Transverse colon (tissue), 4 donors: ENCODE data around the gene ANKRD11. TPM values are rescaled to one million over a fixed set of nuclear protein-coding genes. Genes with fewer than 3 reads are reported as not detected.

Experiments used
- DNase-seq: peaks from one replicate; pipeline ENCODE4 v3.0.0-alpha.2; 2019
- H3K27ac ChIP-seq, 4 donors: fragments of 200-600 bp; sonication (generic); 2 replicates each; pipeline ENCODE4 v1.5.1; 2016 to 2018; ENCODE audit warnings: inconsistent platforms in 4 of 4
- H3K27me3 ChIP-seq: fragments of 200-600 bp; sonication (generic); 2 replicates; pipeline ENCODE4 v1.5.1; 2017; ENCODE audit warnings: inconsistent platforms
- H3K36me3 ChIP-seq, 4 donors: fragments of 200-600 bp; sonication (generic); 2 replicates each; pipeline ENCODE4 v1.5.1; 2017 to 2019; ENCODE audit warnings: inconsistent platforms in 4 of 4
- H3K4me1 ChIP-seq, 4 donors: fragments of 200-600 bp; sonication (generic); 2 replicates each; pipeline ENCODE4 v1.5.1; 2017 to 2020; ENCODE audit warnings: inconsistent platforms in 4 of 4
- H3K4me3 ChIP-seq, 4 donors: fragments of 200-600 bp; sonication (generic); 1 replicate in 1 of 4; 2 replicates in 3 of 4; pipeline versions ENCODE4 v1.5.1 to v1.6.1; 2017 to 2019; ENCODE audit warnings: inconsistent platforms in 4 of 4
- H3K9me3 ChIP-seq, 2 donors: fragments of 200-600 bp; sonication (generic); 2 replicates each; pipeline ENCODE4 v1.5.1; 2017 to 2019; ENCODE audit warnings: inconsistent platforms in 2 of 2
- CTCF ChIP-seq, 5 experiments: fragments of 200-600 bp in 3 of 5; fragments of 450-650 bp in 2 of 5; sonication (generic) in 3 of 5; IDR thresholded peaks; 1 replicate in 2 of 5; 2 replicates in 3 of 5; pipeline ENCODE4 v1.5.1; 2016 to 2017; ENCODE audit warnings: antibody characterized with exemption in 5 of 5, inconsistent platforms in 3 of 5, mild to moderate bottlenecking in 2 of 5, moderate library complexity in 1 of 5
- EP300 ChIP-seq: sonication (generic); formaldehyde crosslinking; IDR thresholded peaks from one replicate; pipeline ENCODE4 v1.6.1; 2017; ENCODE audit warnings: antibody characterized with exemption, low read depth
- POLR2A ChIP-seq: fragments of 450-650 bp; IDR thresholded peaks from one replicate; pipeline ENCODE4 v1.6.1; 2016; ENCODE audit warnings: antibody characterized with exemption, mild to moderate bottlenecking, moderate library complexity
- POLR2AphosphoS5 ChIP-seq, 3 donors: sonication (generic); formaldehyde crosslinking; IDR thresholded peaks; one replicate each; pipeline ENCODE4 v1.6.1; 2016; ENCODE audit warnings: antibody characterized with exemption in 3 of 3
- WGBS, 2 donors: methylation state at CpG; one replicate each; pipeline ENCODE4 v1.1.5; 2018; ENCODE audit warnings: low coverage in 1 of 2; 5-methylcytosine and 5-hydroxymethylcytosine counted together
- in situ Hi-C, 4 donors: fragments of 200-750 bp; cut with MboI; loops; one replicate each; pipeline versions ENCODE4 v1.15.0 to v1.15.1; 2017; ENCODE audit warnings: low sequenced_read_pairs in 3 of 4, low pct_ligation_motif_present in 1 of 4, low pct_unique_long_range_greater_than_20kb in 1 of 4
- intact Hi-C: fragments of 100-400 bp; cut with DNase I; formaldehyde crosslinking; loops from one replicate; pipeline ENCODE4 v1.15.1; 2023; ENCODE audit warnings: low total_unique reads
- total RNA-seq, 4 donors: library from RNA; depleted of rRNA; stranded (reverse); fragments of >200 nt; gene quantifications; one replicate each; pipeline ENCODE4 v1.1.0, GENCODE V29; 2016

Gene ANKRD11
- total RNA-seq, 4 donors from 2014 or later = 109 to 281 (median 142) TPM

DNA sequence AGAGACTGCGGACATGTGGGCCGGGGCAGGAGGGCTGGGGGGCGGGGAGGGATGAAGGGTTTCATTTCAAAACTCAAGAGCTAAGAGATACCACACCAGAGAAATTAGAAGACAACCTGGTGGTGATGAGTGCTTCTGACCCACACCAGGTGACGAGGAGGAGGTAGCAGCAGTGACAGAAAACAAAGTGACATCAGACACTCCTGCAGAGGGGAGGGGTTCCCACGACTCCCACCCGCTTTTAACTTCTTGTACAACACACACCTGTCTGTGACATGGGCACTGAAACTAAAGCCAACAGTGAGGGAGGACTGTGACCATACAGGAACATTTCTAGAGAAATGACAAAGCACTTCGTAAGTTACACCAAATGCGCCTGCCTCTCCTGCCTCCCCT is 112.9 kb downstream of the ANKRD11 start:
- WGBS, 2 donors = 93 to 94% methylated on average over 6 to 8 of the region's 8 CpGs

GRCh38 chr16:89376812-89377452 is 113.4 kb downstream of the ANKRD11 start:
- TF ChIP-seq POLR2A (no peak), EP300 (no peak), POLR2AphosphoS5 (IDR thresholded peaks at IDR 0.05) (no peak), CTCF (IDR thresholded peaks at IDR 0.05) (no peak)
- no peak for DNase-seq

More for the DNA sequence above, 112.9 kb downstream of the ANKRD11 start:
- Histone ChIP-seq H3K9me3 (no peaks in the 10 kb centered on the region), H3K36me3 (no peaks in the 10 kb centered on the region), H3K27me3 (no peaks in the 10 kb centered on the region), H3K4me1 (peaks cover under 1 to 39% (median 5%) of the 10 kb centered on the region in 4 donors), H3K4me3 (no peak overlapping the region), H3K27ac (no peak overlapping the region)
- TF ChIP-seq POLR2AphosphoS5 (IDR thresholded peaks at IDR 0.05) (no peak), POLR2A (no peak), CTCF (IDR thresholded peaks at IDR 0.05) (no peak), EP300 (no peak)
- intact Hi-C loops = no loop called here
- no peak for DNase-seq
- in situ Hi-C loops = no loop called here

GRCh38 chr16:89375686-89376085 is 114.7 kb downstream of the ANKRD11 start:
- H3K36me3 ChIP-seq = no peaks in the 10 kb centered on the region
- 93 to 100% methylated on average over 2 to 10 of the region's 10 CpGs for WGBS, 2 donors
- H3K27me3 ChIP-seq = no peaks in the 10 kb centered on the region
- TF ChIP-seq POLR2A (no peak), CTCF (IDR thresholded peaks at IDR 0.05) (no peak), POLR2AphosphoS5 (IDR thresholded peaks at IDR 0.05) (no peak), EP300 (no peak)
- intact Hi-C loops (no loop called here), in situ Hi-C loops (no loop called here)
- no peaks in the 10 kb centered on the region for H3K9me3 ChIP-seq
- no peak for DNase-seq
- H3K4me1 ChIP-seq = peaks cover 0 to 34% (median 3%) of the 10 kb centered on the region in 4 donors
- no peak overlapping the region for H3K27ac ChIP-seq
- no peak overlapping the region for H3K4me3 ChIP-seq

More at GRCh38 chr16:89376812-89377452, 113.4 kb downstream of the ANKRD11 start:
- Histone ChIP-seq H3K27me3 (no peaks in the 10 kb centered on the region), H3K4me3 (no peak overlapping the region), H3K4me1 (peaks cover 0 to 35% (median 3%) of the 10 kb centered on the region in 4 donors), H3K36me3 (no peaks in the 10 kb centered on the region), H3K27ac (no peak overlapping the region), H3K9me3 (no peaks in the 10 kb centered on the region)
- intact Hi-C loops = no loop called here
- 92% methylated on average over 5 to 8 of the region's 8 CpGs for WGBS, 2 donors
- in situ Hi-C loops = no loop called here

GRCh38 chr16:89375021-89375420 is 115.3 kb downstream of the ANKRD11 start:
- Histone ChIP-seq H3K27me3 (no peaks in the 10 kb centered on the region), H3K4me1 (peaks cover 3 to 38% (median 8%) of the 10 kb centered on the region in 4 donors), H3K36me3 (no peaks in the 10 kb centered on the region), H3K27ac (no peak overlapping the region), H3K4me3 (no peak overlapping the region), H3K9me3 (no peaks in the 10 kb centered on the region)
- peak in 2 of 3 donors; percentile 12 to 29 for TF ChIP-seq POLR2AphosphoS5 (IDR thresholded peaks at IDR 0.05)
- TF ChIP-seq EP300 = peak; percentile 65
- no peak for TF ChIP-seq CTCF (IDR thresholded peaks at IDR 0.05)
- TF ChIP-seq POLR2A = no peak
- intact Hi-C loops (no loop called here), in situ Hi-C loops (no loop called here)
- 46 to 82% methylated on average over 9 to 19 of the region's 19 CpGs for WGBS, 2 donors
- no peak for DNase-seq
